VCaP (cell line): Measurements from ENCODE around the gene SELENON.

ENCODE experiments used
- H3K27ac ChIP-seq: fragments of 450-650 bp; 2 replicates; pipeline ENCODE4 v1.5.1; 2017
- TF ChIP-seq, protein P1 (sequence below): fragments of 450-650 bp; conservative IDR thresholded peaks from 2 replicates; pipeline ENCODE4 v1.5.1; 2017; ENCODE audit warnings: mild to moderate bottlenecking, moderate library complexity

Gene SELENON

DNA sequence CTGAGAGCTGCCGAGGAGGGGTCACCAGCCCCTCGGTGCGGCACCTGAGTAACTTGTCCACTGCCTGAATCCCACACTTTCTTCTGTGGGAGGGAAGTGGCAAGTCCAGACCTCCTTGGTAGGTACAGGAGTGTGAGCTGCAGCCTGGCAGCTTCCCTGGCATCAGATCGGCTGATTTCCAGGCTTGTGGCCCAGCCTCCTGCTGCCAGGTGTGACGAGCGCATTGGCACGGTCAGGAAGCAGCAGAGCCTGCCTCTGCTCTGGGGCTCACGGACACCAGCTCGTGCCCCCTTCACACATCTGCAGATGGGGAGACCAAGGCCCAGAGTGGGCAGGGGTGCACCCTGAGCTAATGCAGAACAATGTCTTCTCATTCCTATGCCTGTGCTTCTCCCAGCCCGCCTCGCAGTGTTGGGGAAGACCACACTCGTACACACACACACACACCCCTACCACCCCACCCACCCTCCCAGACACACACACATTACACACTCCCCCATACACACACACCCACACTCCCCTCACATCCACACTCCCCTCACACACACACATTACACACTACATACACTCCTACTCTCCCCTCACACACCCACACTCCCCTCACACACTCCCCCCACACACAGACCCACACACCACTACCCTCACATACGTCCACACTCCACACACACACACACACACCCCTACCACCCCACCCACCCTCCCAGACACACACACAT, 33.1 kb upstream of the SELENON start:
- TF ChIP-seq, protein P1, sequence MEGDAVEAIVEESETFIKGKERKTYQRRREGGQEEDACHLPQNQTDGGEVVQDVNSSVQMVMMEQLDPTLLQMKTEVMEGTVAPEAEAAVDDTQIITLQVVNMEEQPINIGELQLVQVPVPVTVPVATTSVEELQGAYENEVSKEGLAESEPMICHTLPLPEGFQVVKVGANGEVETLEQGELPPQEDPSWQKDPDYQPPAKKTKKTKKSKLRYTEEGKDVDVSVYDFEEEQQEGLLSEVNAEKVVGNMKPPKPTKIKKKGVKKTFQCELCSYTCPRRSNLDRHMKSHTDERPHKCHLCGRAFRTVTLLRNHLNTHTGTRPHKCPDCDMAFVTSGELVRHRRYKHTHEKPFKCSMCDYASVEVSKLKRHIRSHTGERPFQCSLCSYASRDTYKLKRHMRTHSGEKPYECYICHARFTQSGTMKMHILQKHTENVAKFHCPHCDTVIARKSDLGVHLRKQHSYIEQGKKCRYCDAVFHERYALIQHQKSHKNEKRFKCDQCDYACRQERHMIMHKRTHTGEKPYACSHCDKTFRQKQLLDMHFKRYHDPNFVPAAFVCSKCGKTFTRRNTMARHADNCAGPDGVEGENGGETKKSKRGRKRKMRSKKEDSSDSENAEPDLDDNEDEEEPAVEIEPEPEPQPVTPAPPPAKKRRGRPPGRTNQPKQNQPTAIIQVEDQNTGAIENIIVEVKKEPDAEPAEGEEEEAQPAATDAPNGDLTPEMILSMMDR: no peak
- H3K27ac ChIP-seq: peak overlapping the region; percentile 84

DNA sequence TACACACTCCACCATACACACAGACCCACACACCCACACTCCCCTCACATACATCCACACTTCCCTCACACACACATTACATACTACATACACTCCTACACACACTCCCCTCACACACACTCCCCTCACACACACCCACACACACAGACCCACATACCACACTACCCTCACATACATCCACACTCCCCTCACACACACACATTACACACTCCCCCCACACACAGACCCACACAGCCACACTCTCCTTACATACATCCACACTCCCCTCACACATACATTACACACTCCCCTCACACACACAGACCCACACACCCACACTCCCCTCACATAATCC, 32.6 kb upstream of the SELENON start:
- peak overlapping the region; percentile 84; the same call in 1 of the 2 replicates for H3K27ac ChIP-seq
- TF ChIP-seq, protein P1: no peak

DNA sequence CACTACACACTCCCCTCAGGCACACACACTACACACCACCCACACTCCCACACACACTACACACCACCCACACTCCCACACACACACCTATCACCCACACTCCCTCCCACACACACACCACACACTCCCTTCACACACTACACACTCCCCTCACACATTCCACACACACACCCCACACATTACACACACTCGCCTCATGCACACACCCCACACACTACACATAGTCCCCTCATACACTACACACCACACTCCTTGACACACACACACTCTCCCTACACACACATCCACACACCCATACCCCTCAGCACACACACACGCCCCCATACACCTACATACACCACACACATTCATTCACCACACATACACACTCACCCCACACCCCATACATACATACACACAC, 31.0 kb upstream of the SELENON start:
- H3K27ac ChIP-seq: peak overlapping the region; percentile 93
- TF ChIP-seq, protein P1: no peak

GRCh38 chr1:25769625-25770383, 30.2 kb upstream of the SELENON start:
- TF ChIP-seq, protein P1: no peak
- H3K27ac ChIP-seq: peak overlapping the region; percentile 93

DNA sequence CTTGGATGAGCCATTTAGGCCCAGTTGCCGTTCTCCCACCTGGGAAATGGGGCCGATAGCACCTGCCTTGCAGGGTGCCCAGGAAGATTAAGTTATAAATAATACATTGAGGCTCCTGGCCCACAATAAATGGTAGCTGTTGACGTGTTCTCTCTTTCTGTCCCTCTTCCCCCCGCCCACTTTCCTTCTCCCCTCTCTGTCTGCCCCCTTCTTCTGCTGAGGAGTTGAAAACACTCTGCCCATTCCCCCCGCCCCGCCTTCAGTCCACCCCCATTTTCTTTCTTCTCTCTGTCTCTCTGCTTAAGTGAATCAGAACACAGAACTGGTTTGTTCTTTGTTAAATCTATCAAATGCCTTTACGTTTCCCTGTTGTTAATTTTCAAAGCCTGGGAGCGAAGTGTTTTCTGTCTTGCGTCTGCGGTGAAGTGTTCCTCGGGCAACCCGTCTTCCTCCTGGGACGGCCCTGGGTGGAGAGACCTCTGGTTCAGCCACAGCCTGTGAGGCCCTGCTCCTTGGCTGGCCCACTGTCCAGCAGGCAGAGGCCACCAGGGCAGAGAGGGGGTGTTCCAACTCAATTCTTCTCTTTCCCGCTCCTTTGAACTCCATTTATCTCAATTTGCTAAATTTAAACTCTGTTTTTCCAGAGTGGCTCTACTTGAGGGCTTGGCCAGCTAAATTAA, 29.3 kb upstream of the SELENON start:
- TF ChIP-seq, protein P1: no peak
- H3K27ac ChIP-seq: peak overlapping the region; percentile 93

DNA sequence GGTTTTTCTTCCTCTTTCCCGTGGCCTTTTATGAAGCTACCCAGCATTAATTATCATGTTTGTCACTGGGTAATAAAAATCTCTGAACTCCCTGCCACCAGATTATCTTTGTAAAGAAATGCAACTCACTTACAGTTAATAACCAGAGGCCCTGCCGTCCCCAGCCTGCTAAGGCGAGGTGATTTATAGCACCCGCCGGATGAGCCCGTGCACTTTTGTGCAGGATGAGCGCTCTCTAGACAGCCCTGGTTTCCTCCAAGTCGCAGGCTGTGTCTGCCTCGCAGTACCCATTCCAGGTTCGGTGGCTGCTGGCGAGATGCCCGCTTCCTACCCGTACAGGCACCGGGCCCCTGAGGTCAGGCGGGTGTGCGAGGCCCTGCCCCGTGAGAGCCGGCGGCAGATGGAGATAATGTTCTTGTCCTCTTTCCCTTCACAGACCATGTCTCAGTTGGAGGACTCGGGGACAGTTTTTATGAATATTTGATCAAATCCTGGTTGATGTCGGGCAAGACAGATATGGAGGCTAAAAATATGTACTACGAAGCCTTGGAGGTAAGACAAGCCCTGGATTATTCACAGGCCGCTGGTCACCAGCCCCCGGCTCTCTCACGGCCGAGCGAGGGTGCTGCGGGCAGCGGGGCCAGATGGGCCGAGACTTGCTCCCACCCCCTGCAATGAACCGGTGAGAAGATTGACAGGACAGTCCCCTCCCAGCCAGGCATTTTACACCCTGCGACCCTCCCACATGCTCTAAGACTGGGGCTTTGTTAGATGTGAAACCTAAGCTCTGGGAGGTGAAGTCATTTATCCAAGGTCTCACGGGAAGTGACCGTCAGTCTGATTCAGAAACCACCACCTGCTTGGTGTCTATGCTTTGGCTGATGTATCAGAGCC, 28.5 kb upstream of the SELENON start:
- TF ChIP-seq, protein P1: no peak
- H3K27ac ChIP-seq: peak overlapping the region; percentile 93
